ENCODE data around the gene SFT2D2. TPM values are rescaled to one million over a fixed set of nuclear protein-coding genes. Genes with fewer than 3 reads are reported as not detected.

Gene SFT2D2
- total and polyA plus RNA-seq, 7 donors = 2.5 to 43.2 (median 36.7) TPM

- TF ChIP-seq POLR2AphosphoS5 (IDR thresholded peaks at IDR 0.05) (no peak), CTCF (IDR thresholded peaks at IDR 0.05) (no peak), POLR2A (IDR thresholded peaks at IDR 0.05) (no peak), EP300 (IDR thresholded peaks at IDR 0.05) (no peak)
- intact Hi-C loops (cut with DNase I) = loop anchor here (5.0 to 10.0 kb wide), 2 partner anchors 93 to 875 kb away; partner anchors contain the start of genes ATP1B1 and GPR161
- DNase-seq = no peak
- Histone ChIP-seq H3K9me3 (no peaks in the 10 kb centered on the region), H3K36me3 (peaks cover 16 to 44% (median 21%) of the 10 kb centered on the region in 4 donors), H3K27me3 (no peaks in the 10 kb centered on the region), H3K27ac (peak overlapping the region in 2 of 4 donors; percentile 89 to 93), H3K4me1 (peaks cover 0 to 59% (median 50%) of the 10 kb centered on the region in 4 donors), H3K4me3 (no peak overlapping the region)
- WGBS, 2 donors = 96 to 99% methylated on average over 4 of the region's 4 CpGs
Measured at GRCh38 chr1:168229893-168230292, 4.1 kb downstream of the SFT2D2 start.

GRCh38 chr1:168230709-168231108 lies 4.9 kb downstream of the SFT2D2 start:
- Histone ChIP-seq H3K27me3 (no peaks in the 10 kb centered on the region), H3K27ac (no peak overlapping the region), H3K4me3 (no peak overlapping the region), H3K4me1 (peaks cover 0 to 67% (median 53%) of the 10 kb centered on the region in 4 donors), H3K36me3 (peaks cover 16 to 51% (median 21%) of the 10 kb centered on the region in 4 donors), H3K9me3 (no peaks in the 10 kb centered on the region)
- no peak for DNase-seq
- WGBS, 2 donors = 96 to 97% methylated on average over 3 of the region's 3 CpGs
- TF ChIP-seq EP300 (IDR thresholded peaks at IDR 0.05) = no peak
- intact Hi-C loops (cut with DNase I) = no loop called here

- DNase-seq = no peak
- Histone ChIP-seq H3K4me3 (no peak overlapping the region), H3K27ac (peak overlapping the region in 3 of 4 donors; percentile 37 to 42 (median 38)), H3K4me1 (peaks cover 0 to 39% (median 26%) of the 10 kb centered on the region in 4 donors), H3K9me3 (no peaks in the 10 kb centered on the region), H3K27me3 (no peaks in the 10 kb centered on the region), H3K36me3 (peaks cover 16 to 92% (median 39%) of the 10 kb centered on the region in 4 donors)
- 90% methylated on average over 8 of the region's 8 CpGs for WGBS, 2 donors
- TF ChIP-seq CTCF (IDR thresholded peaks at IDR 0.05) (peak in 2 of 4 experiments; percentile 14 to 44), POLR2A (IDR thresholded peaks at IDR 0.05) (no peak), POLR2AphosphoS5 (IDR thresholded peaks at IDR 0.05) (no peak), EP300 (IDR thresholded peaks at IDR 0.05) (no peak)
- intact Hi-C loops (cut with DNase I) = no loop called here
Measured at GRCh38 chr1:168234846-168235547, 9.2 kb downstream of the SFT2D2 start.

GRCh38 chr1:168235548-168235885 lies 9.7 kb downstream of the SFT2D2 start:
- H3K36me3 ChIP-seq = peaks cover 16 to 93% (median 40%) of the 10 kb centered on the region in 4 donors
- peak overlapping the region in 3 of 4 donors; percentile 37 to 42 (median 38) for H3K27ac ChIP-seq
- no peaks in the 10 kb centered on the region for H3K9me3 ChIP-seq
- peaks cover 0 to 34% (median 21%) of the 10 kb centered on the region in 4 donors for H3K4me1 ChIP-seq
- DNase-seq = no peak
- intact Hi-C loops (cut with DNase I) = no loop called here
- no peak for TF ChIP-seq POLR2A (IDR thresholded peaks at IDR 0.05)
- TF ChIP-seq POLR2AphosphoS5 (IDR thresholded peaks at IDR 0.05) = peak in 2 of 4 donors; percentile 11 to 31
- H3K27me3 ChIP-seq = no peaks in the 10 kb centered on the region
- no peak overlapping the region for H3K4me3 ChIP-seq

- H3K27me3 ChIP-seq = no peaks in the 10 kb centered on the region
- peaks cover 0 to 30% (median 17%) of the 10 kb centered on the region in 4 donors for H3K4me1 ChIP-seq
- peaks cover 16 to 93% (median 42%) of the 10 kb centered on the region in 4 donors for H3K36me3 ChIP-seq
- H3K27ac ChIP-seq = peak overlapping the region in 3 of 4 donors; percentile 26 to 38 (median 37)
- H3K9me3 ChIP-seq = no peaks in the 10 kb centered on the region
- no peak overlapping the region for H3K4me3 ChIP-seq
- DNase-seq = no peak
- intact Hi-C loops (cut with DNase I) = no loop called here
- WGBS, 2 donors = 63 to 85% methylated on average over 3 of the region's 3 CpGs
- no peak for TF ChIP-seq EP300 (IDR thresholded peaks at IDR 0.05)
- TF ChIP-seq POLR2A (IDR thresholded peaks at IDR 0.05) = no peak
- no peak for TF ChIP-seq POLR2AphosphoS5 (IDR thresholded peaks at IDR 0.05)
- no peak for TF ChIP-seq CTCF (IDR thresholded peaks at IDR 0.05)
Measured at GRCh38 chr1:168235937-168236336, 10.1 kb downstream of the SFT2D2 start.
